Fibroblast of pulmonary artery (primary cell): Measurements from ENCODE around the gene INTS1.

Experiments
- DNase-seq: peaks from one replicate; pipeline ENCODE4 v3.0.0-alpha.2; 2010; ENCODE audit warnings: low read depth
- H3K4me3 ChIP-seq: replicated peaks from 2 replicates; pipeline ENCODE4 v1.5.1; 2011; ENCODE audit warnings: low read depth, mild to moderate bottlenecking, control low read depth, low read length, moderate library complexity
- CTCF ChIP-seq: IDR thresholded peaks from 2 replicates; pipeline ENCODE4 v1.5.1; 2011; ENCODE audit warnings: mild to moderate bottlenecking, control low read depth, low read length, inconsistent platforms; ENCODE audit errors: missing control alignments

INTS1 gene

DNA sequence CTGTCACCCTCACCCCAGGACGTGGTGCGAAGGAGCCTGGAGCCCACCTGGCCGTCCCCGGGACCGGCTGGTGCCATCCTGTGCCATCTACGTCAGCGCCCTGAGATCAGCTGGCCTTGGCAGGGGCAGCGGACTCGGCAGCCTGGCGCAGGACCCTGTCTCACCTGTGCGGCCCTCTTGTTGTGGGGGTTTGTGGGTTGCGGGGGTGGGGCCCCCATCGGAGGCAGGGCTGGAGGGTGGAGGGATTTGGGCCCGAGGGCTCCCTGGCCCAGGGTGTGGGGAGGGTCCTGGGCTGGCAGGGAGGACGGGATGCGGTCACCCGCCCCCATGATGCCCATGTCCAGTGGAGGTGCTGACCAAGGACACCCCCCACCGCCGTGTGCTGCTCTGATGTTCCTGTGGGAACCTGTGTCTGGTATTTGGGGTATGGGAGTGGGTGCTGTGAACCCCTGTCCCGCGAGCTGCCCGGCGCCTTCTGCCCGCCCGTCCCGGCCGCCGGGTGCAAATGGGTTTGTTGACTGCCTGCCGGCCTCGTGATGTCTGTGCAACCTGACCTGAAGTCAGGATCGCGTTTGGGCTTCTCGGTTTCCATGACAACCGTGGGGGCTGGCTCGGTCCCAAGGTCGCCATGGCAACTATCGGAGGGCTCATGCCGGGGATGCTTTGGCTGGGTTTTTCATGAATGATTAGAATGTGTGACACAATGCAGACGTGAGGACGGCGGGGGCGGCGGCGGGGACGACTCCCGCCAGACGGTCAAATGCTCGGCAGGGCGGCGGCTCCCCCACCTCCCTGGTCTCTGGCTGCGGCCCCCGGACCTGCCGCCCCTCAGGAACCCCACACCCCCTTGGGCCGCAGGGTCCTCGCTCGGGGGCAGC lies 33.6 kb upstream of the INTS1 start:
- TF ChIP-seq CTCF, result no peak
- DNase-seq, result peak; percentile 99
- peak overlapping the region; percentile 55 for H3K4me3 ChIP-seq

DNA sequence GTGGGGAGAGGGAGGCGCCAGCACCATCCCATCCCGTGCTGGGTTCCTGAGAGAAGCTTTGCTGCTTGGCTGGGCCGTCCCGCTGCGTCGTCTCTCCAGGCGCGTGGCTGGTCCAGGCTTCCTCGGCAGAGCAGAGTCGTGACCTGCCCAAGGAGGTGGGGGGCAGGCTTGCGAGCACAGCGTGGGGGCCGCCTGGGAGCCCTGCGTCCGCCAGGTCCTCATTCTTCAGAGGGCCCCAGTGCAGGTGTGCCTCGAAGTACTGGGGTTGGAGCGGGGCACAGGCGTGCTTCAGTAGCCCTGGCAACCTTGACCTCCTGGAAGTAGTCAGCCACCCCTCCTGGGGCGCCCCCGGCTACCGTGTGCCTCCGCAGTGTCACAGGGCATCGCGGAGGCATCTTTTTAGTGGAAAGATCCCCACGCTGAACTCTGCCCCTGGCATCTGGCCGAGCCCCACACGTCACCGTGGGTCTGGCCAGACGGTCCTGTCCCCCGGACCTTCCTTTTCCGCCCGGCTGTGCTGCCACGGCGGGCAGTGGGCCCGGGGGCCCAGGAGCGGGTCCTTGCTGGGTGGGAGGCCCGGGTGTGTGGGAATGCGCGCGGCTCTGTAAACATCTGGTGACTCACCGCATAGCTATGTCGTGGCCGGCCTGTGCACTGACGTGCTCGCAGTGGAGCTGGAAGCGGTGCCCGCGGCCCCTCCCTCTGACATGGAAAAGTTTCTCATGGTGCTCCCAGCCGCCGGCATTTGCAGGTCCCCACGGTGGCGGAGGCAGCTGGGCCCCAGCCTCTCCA lies 32.8 kb upstream of the INTS1 start:
- no peak for TF ChIP-seq CTCF
- DNase-seq, result peak; percentile 99
- H3K4me3 ChIP-seq, result peak overlapping the region; percentile 55

- DNase-seq, result no peak
- no peak overlapping the region for H3K4me3 ChIP-seq
- TF ChIP-seq CTCF, result no peak
Measured at GRCh38 chr7:1536455-1536742, 32.2 kb upstream of the INTS1 start.

GRCh38 chr7:1535701-1536454 lies 31.7 kb upstream of the INTS1 start:
- DNase-seq, result no peak
- no peak for TF ChIP-seq CTCF
- no peak overlapping the region for H3K4me3 ChIP-seq

DNA sequence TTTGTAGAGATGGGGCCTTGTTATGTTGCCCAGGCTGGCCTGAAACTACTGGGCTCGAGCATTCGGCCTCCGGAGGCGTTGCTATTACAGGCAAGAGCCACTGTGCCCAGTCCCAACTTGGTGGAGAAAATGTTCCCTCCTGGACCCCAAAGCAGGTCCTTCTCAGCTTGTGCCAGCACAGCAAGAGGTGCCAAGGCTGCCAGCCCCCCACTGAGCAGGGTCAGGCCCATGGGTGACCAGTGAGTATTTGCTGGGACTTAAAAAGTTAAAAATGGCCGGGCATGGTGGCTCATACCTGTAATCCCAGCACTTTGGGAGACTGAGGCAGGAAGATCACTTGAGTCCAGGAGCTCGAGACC lies 30.9 kb upstream of the INTS1 start:
- DNase-seq, result no peak
- no peak for TF ChIP-seq CTCF
- H3K4me3 ChIP-seq, result no peak overlapping the region

- H3K4me3 ChIP-seq, result no peak overlapping the region
- DNase-seq, result no peak
- TF ChIP-seq CTCF, result no peak
Measured at GRCh38 chr7:1534330-1535099, 30.3 kb upstream of the INTS1 start.
